Ascending aorta (tissue), 2 donors: ENCODE measurements around the gene IL1RL1. TPM values are rescaled to one million over a fixed set of nuclear protein-coding genes. Genes with fewer than 3 reads are reported as not detected.

Experiments
- DNase-seq, 2 donors: peaks; one replicate each; pipeline ENCODE4 v3.0.0-alpha.2; 2019; ENCODE audit warnings: low spot score in 2 of 2
- H3K27ac ChIP-seq, 2 donors: fragments of 200-600 bp; sonication (generic); one replicate each; pipeline ENCODE4 v1.5.1; 2016 to 2017; ENCODE audit warnings: mild to moderate bottlenecking in 1 of 2
- H3K27me3 ChIP-seq: fragments of 200-600 bp; sonication (generic); one replicate; pipeline ENCODE4 v1.5.1; 2017
- H3K36me3 ChIP-seq, 2 donors: fragments of 200-600 bp; sonication (generic); one replicate each; pipeline ENCODE4 v1.5.1; 2016
- H3K4me1 ChIP-seq, 2 donors: fragments of 200-600 bp; sonication (generic); one replicate each; pipeline ENCODE4 v1.5.1; 2016 to 2017; ENCODE audit warnings: mild to moderate bottlenecking in 1 of 2
- H3K4me3 ChIP-seq, 2 donors: fragments of 200-600 bp; sonication (generic); one replicate each; pipeline ENCODE4 v1.5.1; 2016 to 2017; ENCODE audit warnings: mild to moderate bottlenecking in 1 of 2
- H3K9me3 ChIP-seq, 2 donors: fragments of 200-600 bp; sonication (generic); one replicate each; pipeline ENCODE4 v1.5.1; 2016
- intact Hi-C: fragments of 100-400 bp; cut with DNase I; formaldehyde crosslinking; loops from one replicate; pipeline ENCODE4 v1.15.1; 2023
- total RNA-seq: library from RNA; depleted of rRNA; stranded (reverse); fragments of >200 nt; gene quantifications from one replicate; pipeline ENCODE4 v1.1.0, GENCODE V29; 2016
- TF ChIP-seq, protein P1 (sequence below), 3 experiments: fragments of 200-600 bp in 2 of 3; fragments of 450-650 bp in 1 of 3; sonication (generic) in 2 of 3; IDR thresholded peaks; one replicate each; pipeline ENCODE4 v1.5.1; 2016 to 2019; ENCODE audit warnings: antibody characterized with exemption in 3 of 3, mild to moderate bottlenecking in 1 of 3, moderate library complexity in 1 of 3

Gene IL1RL1
- total RNA-seq, 1 donor from 2014 or later: 3.4 TPM

DNA sequence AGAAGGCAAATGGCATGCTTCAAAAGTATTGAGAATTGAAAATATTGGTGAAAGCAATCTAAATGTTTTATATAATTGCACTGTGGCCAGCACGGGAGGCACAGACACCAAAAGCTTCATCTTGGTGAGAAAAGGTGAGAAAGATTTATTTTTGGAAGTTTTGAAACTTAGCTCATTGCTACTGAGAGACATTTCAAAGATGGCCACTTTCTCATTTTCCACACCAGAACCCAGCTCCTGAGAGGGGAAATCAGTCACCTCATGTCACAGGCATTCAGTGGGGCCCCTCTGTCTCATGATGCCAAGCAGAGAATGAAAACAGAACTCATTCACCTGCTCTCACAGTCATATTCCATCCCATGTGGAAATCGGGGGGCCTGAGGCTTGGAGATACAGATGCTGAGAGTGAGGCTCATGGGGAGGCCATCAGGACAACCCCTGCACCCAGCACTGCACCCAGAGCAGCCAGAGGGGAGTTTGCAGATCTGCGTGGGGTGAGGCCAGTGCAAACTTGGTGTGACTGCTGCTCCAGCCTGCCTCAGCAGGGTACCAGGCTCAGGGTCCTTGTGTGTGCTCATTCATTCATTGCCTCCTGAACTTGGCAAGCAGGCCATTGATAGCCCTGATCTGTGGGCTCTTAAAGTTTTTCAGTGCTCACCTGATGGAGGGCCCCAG, 75.6 kb downstream of the IL1RL1 start:
- H3K27me3 ChIP-seq: no peaks in the 10 kb centered on the region
- no peak for DNase-seq
- H3K4me3 ChIP-seq: no peak overlapping the region
- no peak overlapping the region for H3K27ac ChIP-seq
- TF ChIP-seq, protein P1, sequence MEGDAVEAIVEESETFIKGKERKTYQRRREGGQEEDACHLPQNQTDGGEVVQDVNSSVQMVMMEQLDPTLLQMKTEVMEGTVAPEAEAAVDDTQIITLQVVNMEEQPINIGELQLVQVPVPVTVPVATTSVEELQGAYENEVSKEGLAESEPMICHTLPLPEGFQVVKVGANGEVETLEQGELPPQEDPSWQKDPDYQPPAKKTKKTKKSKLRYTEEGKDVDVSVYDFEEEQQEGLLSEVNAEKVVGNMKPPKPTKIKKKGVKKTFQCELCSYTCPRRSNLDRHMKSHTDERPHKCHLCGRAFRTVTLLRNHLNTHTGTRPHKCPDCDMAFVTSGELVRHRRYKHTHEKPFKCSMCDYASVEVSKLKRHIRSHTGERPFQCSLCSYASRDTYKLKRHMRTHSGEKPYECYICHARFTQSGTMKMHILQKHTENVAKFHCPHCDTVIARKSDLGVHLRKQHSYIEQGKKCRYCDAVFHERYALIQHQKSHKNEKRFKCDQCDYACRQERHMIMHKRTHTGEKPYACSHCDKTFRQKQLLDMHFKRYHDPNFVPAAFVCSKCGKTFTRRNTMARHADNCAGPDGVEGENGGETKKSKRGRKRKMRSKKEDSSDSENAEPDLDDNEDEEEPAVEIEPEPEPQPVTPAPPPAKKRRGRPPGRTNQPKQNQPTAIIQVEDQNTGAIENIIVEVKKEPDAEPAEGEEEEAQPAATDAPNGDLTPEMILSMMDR (IDR thresholded peaks at IDR 0.05): no peak
- intact Hi-C loops: no loop called here
- H3K9me3 ChIP-seq: peaks cover 0 to 22% of the 10 kb centered on the region in 2 donors
- no peaks in the 10 kb centered on the region for H3K4me1 ChIP-seq
- no peaks in the 10 kb centered on the region for H3K36me3 ChIP-seq

DNA sequence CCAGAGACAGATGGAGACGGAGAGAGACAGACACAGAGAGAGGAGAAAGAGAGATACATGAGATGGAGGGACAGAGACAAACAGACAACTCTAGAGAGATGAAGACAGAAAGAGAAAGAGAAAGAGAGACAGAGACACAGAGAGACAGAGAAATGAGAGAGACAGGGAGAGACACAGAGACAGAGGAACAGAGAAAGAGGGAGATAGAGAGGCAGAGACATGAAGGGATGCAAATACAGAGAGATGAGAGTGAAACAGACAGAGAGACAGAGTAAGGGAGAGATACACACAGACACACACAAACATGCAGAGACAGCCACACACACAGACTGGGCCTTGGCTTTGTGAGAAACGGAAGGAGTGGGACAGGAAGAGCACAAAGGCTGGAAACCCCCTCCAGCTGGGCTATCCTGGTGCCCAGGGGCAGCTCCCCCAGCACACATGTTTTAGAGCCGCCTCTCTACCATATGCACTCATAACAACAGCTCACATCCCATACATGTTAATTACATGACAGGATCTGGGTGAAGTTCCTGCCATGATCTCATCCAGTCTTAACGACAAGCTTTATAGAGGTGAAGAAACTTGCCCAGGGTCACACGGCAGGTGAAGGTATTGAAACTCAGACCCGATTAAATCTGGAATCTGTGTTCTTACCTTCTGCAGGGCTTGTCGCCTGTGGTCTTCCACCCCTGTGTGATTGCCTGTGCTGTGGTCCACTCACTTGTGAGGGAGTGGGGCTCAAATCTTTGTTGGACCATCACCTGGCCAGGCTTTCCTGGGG, 76.6 kb downstream of the IL1RL1 start:
- Histone ChIP-seq H3K4me1 (no peaks in the 10 kb centered on the region), H3K36me3 (no peaks in the 10 kb centered on the region), H3K27ac (no peak overlapping the region), H3K9me3 (peaks cover 0 to 16% of the 10 kb centered on the region in 2 donors), H3K27me3 (no peaks in the 10 kb centered on the region), H3K4me3 (no peak overlapping the region)
- intact Hi-C loops: no loop called here
- TF ChIP-seq, protein P1 (IDR thresholded peaks at IDR 0.05): no peak
- DNase-seq: no peak

DNA sequence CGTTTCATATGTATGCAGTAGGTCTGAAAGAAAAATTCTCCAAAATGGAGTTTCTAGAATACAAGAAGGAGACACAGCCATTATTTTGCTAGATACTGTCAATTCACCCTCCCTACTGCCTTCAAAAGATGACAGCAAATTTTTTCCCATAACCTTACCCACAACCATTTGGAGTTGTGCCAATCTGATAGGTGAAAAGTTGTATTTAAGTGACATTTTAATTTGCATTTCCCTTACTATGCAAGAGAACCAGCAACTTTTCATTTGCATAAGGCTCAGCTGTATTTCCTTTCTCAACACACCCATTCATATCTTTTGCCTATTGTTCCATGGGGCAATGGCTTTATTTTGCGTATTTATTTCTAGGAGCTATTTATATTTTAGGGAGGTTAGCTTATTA, 80.2 kb downstream of the IL1RL1 start:
- Histone ChIP-seq H3K27me3 (no peaks in the 10 kb centered on the region), H3K4me3 (no peak overlapping the region), H3K27ac (no peak overlapping the region), H3K4me1 (no peaks in the 10 kb centered on the region), H3K36me3 (no peaks in the 10 kb centered on the region), H3K9me3 (no peaks in the 10 kb centered on the region)
- no peak for DNase-seq
- TF ChIP-seq, protein P1 (IDR thresholded peaks at IDR 0.05): no peak
- intact Hi-C loops: no loop called here

DNA sequence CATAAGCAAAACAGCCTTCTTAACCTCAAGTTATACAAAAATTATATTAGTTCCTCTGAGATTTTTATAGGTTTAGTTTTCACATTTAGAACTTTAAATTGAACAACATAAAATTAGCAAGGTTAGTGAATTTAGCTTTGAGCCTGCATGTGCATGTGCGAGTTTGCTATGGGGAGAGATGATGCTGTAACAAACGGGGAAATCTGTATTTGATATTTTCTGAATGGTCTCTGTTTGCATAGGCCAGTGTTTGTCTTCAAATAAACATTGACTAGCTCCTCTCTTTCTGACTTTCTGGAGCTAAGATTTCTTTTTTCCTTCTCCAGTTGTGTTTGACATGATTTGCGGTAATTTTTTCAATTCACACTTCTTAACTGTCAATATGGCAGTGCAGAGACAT, 80.7 kb downstream of the IL1RL1 start:
- no peak for DNase-seq
- no peaks in the 10 kb centered on the region for H3K36me3 ChIP-seq
- H3K27me3 ChIP-seq: no peaks in the 10 kb centered on the region
- TF ChIP-seq, protein P1 (IDR thresholded peaks at IDR 0.05): no peak
- no peaks in the 10 kb centered on the region for H3K9me3 ChIP-seq
- intact Hi-C loops: no loop called here
- no peak overlapping the region for H3K4me3 ChIP-seq
- H3K4me1 ChIP-seq: no peaks in the 10 kb centered on the region
- H3K27ac ChIP-seq: no peak overlapping the region

DNA sequence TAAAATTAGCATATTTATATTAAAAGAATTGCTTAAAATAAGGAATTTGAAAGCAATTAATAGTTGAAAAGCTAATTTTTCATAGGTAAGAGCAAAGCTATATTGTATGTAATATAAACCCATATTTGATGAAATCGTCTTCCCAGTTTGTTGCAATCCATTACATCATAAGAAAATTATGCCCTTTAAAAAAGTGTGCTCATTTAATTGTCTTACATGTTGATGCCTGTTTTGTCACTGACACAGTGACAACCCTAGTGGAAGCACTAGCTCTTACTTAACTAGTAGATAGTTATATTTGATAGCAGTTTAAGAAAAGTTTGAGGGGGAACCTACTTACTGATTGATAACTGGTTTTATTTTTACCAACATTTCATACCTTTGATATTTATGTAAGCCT, 81.6 kb downstream of the IL1RL1 start:
- intact Hi-C loops: no loop called here
- no peak for DNase-seq
- H3K27me3 ChIP-seq: no peaks in the 10 kb centered on the region
- no peaks in the 10 kb centered on the region for H3K4me1 ChIP-seq
- H3K4me3 ChIP-seq: no peak overlapping the region
- H3K36me3 ChIP-seq: no peaks in the 10 kb centered on the region
- H3K27ac ChIP-seq: no peak overlapping the region
- no peaks in the 10 kb centered on the region for H3K9me3 ChIP-seq
- TF ChIP-seq, protein P1 (IDR thresholded peaks at IDR 0.05): no peak
